ENCODE results near the gene RAX2.
A peak's percentile ranks its signal among the peaks of the same experiment; 100 is the strongest.
"Not testable (repeated sequence)": the region's sequence is repeated elsewhere in the genome, so short reads cannot be mapped to it uniquely, and the experiment has no call there.

The RAX2 gene

DNA sequence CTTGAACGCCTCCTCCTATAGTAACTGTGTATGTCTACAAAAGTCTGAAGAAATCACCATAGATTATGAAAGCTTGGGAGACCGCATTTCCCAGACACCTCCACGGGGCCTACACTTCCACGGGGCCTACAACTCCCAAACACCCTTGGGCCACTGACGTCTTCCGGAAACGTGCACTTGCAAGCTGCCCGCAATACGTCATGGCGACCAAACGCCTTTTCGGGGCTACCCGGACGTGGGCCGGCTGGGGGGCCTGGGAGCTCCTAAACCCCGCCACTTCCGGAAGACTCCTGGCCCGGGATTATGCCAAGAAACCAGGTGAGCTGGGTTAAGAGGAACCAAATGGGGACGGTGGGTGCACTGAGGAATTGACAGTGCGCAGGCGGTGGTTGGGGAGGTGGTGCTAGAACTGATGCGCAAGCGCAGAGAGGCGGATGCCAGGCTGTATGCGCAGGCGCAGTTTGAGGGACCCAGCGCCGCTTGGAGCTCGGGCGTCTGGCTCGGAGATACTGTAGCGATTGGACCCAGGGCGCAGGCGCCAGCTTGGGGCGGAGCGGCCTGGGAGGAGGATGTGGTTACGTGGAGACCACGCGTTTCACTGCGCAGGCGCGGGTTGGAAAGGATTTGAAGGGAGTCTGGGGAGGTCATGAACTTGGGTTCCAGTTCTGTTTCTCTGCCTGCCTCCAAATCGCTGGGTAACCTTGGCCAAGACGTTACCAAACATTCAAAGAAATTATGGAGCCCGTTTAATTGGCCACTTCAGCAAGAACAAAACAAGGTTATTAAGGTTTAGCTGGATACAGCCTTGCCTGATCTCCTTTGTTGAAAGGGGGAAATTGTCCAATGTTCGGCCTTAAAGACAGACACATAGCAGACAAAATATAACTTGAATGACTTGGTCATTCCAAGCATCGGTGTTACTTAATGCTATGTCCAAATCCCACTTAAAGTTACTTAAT lies 9.2 kb downstream of the RAX2 start, which contains the start of gene MRPL54:
TSS of gene MRPL54 (plus strand) at position 182 of the 959 bp plus-strand sequence. CDS start at position 201, 19 bp downstream.
- TF ChIP-seq, protein P1, sequence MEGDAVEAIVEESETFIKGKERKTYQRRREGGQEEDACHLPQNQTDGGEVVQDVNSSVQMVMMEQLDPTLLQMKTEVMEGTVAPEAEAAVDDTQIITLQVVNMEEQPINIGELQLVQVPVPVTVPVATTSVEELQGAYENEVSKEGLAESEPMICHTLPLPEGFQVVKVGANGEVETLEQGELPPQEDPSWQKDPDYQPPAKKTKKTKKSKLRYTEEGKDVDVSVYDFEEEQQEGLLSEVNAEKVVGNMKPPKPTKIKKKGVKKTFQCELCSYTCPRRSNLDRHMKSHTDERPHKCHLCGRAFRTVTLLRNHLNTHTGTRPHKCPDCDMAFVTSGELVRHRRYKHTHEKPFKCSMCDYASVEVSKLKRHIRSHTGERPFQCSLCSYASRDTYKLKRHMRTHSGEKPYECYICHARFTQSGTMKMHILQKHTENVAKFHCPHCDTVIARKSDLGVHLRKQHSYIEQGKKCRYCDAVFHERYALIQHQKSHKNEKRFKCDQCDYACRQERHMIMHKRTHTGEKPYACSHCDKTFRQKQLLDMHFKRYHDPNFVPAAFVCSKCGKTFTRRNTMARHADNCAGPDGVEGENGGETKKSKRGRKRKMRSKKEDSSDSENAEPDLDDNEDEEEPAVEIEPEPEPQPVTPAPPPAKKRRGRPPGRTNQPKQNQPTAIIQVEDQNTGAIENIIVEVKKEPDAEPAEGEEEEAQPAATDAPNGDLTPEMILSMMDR (conservative IDR thresholded peaks at IDR 0.05; ENCODE audit: low read depth, low read length), result no peak
- peak; percentile 100 for DNase-seq (ENCODE audit: low read depth)
- H3K4me3 ChIP-seq (ENCODE audit: low read depth, low read length), result peak within 1 kb of the TSS; percentile 99

- TF ChIP-seq, protein P1 (conservative IDR thresholded peaks at IDR 0.05; ENCODE audit: low read depth, low read length), result no peak
- DNase-seq (ENCODE audit: low read depth), result no peak
- no peak overlapping the region for H3K4me3 ChIP-seq (ENCODE audit: low read depth, low read length)
Measured at GRCh38 chr19:3762130-3762473, 9.9 kb downstream of the RAX2 start.

GRCh38 chr19:3761382-3762129 lies 10.5 kb downstream of the RAX2 start, which contains the start of gene APBA3:
TSS of gene APBA3 (minus strand) at chr19:3761692. CDS start at chr19:3760264, 1,428 bp downstream.
- H3K4me3 ChIP-seq (ENCODE audit: low read depth, low read length), result peak within 1 kb of the TSS; percentile 99
- TF ChIP-seq, protein P1 (conservative IDR thresholded peaks at IDR 0.05; ENCODE audit: low read depth, low read length), result peak; percentile 75
- peak; percentile 92 for DNase-seq (ENCODE audit: low read depth)

DNA sequence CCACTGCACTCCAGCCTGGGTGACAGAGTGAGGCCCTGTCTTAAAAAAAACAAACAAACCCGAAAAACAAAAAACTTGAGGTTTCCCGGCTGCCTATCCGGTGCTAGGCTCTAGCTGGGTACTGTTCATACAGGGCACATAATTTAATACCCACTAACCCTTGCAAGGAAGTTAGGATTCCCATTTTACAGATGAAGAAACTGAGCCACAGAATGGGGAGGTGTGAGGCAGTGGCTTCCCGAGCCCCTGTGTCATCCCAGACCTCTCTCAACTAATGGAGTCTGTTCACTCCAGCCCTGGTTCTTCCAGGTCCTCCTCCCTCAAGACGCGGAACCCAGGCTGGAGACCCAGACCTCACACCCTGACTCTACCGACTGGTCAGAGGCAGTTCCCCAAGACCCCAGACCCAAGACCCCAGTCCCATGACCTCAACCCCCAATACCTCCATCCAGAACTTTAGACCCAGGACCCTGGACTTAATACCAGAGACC lies 11.1 kb downstream of the RAX2 start:
- TF ChIP-seq, protein P1 (conservative IDR thresholded peaks at IDR 0.05; ENCODE audit: low read depth, low read length), result no peak

DNA sequence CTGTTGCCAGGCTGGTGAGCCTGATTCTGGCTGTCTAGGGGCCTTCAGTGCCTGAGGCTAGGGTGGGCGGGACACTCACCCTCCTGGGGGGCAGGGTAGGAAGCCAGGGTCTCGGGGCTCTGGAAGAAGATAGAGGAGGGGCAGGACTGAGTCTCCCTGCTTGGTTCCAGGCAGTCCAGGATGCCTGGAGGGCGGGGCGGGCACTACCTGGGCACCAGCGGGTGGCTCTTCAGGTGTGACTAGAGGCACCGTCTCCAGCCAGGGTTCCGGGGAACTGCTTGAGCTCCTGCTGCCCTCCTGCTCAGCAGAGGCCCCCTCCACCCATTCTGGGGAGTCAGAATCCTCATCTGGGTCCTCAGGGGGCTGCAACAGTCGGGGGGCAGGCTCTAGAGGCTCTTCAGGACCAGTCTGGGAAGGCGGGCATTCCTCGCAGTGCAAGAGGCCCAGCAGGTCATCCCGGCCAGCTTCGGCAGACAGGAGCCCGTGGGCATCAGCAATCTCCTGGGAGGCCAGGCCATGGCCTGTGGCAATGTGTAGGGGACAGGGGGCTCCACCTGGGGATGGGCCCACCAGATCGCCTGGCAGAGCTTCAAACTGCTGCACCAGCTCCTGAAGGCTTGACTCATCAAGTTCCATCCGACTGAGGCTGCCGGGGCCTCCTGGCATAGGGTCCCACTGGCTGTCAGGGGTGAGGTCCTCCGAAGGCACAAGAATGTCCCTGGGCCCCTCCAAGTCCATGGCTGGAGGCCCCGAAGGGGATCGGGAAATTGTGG lies 12.4 kb downstream of the RAX2 start:
- TF ChIP-seq, protein P1 (conservative IDR thresholded peaks at IDR 0.05; ENCODE audit: low read depth, low read length), result no peak
- no peak overlapping the region for H3K4me3 ChIP-seq (ENCODE audit: low read depth, low read length)
- DNase-seq (ENCODE audit: low read depth), result no peak

More for the DNA sequence above, 11.1 kb downstream of the RAX2 start:
- peak; percentile 16 for DNase-seq (ENCODE audit: low read depth)
- peak overlapping the region; percentile 99 for H3K4me3 ChIP-seq (ENCODE audit: low read depth, low read length)

GRCh38 chr19:3758297-3758696 lies 13.7 kb downstream of the RAX2 start:
- H3K4me3 ChIP-seq (ENCODE audit: low read depth, low read length); DNase-seq (ENCODE audit: low read depth): not testable (repeated sequence)

DNA sequence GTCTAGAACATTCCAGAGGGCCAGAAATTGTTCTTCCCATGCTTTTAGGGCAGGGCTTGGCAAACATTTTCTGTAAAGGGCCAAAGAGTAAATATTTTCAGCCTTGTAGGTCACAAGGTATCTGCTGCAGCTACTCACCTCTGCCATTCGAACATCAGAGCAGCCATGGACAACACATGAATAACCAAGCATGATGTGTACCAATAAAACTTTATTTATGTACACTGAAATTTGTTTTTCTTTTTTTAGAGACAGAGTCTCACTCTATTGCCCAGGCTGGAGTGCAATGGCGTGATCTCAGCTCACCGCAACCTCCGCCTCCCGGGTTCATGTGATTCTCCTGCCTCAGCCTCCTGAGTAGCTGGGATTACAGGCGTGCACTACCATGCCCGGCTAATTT lies 14.3 kb downstream of the RAX2 start:
- not testable (repeated sequence) for DNase-seq (ENCODE audit: low read depth)

More for the DNA sequence above, 14.3 kb downstream of the RAX2 start:
- H3K4me3 ChIP-seq (ENCODE audit: low read depth, low read length), result not testable (repeated sequence)
